HG03064 (cell line): ENCODE measurements around the gene EIF4E2.

Experiments used
- ATAC-seq: cut with Tn5 transposase; IDR thresholded peaks from one replicate; pipeline ENCODE4 v1.9.1; 2021; ENCODE audit warnings: low read depth; ENCODE audit not compliant: unreplicated experiment

Gene EIF4E2

DNA sequence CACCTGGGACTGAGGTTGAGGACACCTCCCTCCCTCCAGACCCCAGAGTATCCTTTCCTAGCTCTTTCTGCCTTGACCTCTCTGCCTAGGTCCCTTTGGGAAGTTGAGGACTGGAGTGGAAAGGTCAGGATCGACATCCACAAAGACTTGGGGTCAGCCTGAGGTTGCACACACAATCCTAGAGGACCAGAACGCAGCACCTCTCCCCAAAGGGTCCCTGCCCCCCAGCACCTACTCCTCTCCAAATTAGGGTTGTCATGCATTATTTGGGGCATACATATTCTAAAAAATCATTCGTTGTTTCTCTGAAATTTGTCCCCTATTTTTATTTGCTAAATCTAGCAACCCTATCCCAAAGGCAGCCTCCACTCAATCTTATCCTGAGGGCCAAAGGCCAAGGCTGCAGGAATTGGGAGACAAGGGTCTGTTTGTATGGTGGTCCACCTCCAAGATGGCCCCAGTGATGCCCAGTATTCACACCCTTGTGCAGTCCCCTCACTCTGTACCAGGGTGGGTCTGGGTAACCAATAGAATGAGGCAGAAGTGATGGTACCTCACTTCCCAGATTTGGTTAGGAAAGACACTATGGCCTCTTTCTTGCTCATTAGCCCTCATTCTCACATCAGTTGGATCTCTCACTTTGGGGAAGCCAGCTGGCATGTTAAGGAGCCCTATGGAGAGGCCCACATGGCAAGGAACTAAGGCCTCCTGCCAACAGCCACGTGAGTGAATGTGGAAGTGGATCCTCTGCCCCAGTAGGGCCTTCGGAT lies 14.5 kb upstream of the EIF4E2 start:
- no peak for ATAC-seq

GRCh38 chr2:232537079-232537478 lies 13.4 kb upstream of the EIF4E2 start:
- no peak for ATAC-seq

GRCh38 chr2:232537499-232537898 lies 13.0 kb upstream of the EIF4E2 start:
- ATAC-seq = no peak

DNA sequence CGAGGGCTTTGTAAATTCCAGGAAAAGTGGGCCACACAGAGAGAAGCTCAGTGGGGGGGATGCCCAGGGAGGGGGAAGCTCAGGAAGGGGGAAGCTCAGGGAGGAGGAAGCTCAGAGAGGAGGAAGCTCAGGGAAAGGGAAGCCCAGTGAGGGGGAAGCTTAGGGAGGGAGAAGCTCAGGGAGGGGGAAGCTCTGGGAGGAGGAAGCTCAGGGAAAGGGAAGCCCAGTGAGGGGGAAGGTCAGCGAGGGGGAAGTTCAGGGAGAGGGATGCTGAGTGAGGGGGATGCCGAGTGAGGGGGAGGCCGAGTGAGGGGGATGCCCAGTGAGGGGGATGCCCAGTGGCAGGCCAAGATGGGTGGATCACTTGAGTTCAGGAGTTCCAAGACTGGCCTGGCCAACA lies 11.8 kb upstream of the EIF4E2 start:
- no peak for ATAC-seq

GRCh38 chr2:232539298-232540231 lies 10.9 kb upstream of the EIF4E2 start, which contains the start of gene CHRNG:
TSS of gene CHRNG (plus strand) at chr2:232539692. CDS start at chr2:232539748, 56 bp downstream.
- no peak for ATAC-seq

GRCh38 chr2:232540441-232541041 lies 9.9 kb upstream of the EIF4E2 start:
- no peak for ATAC-seq

GRCh38 chr2:232541195-232541960 lies 9.1 kb upstream of the EIF4E2 start:
- ATAC-seq = no peak

- no peak for ATAC-seq
These were observed 8.4 kb upstream of the EIF4E2 start for GRCh38 chr2:232541961-232542714.

- no peak for ATAC-seq
These were observed 7.6 kb upstream of the EIF4E2 start for GRCh38 chr2:232542715-232543467.

GRCh38 chr2:232543491-232543890 lies 7.0 kb upstream of the EIF4E2 start:
- no peak for ATAC-seq

- no peak for ATAC-seq
These were observed 6.4 kb upstream of the EIF4E2 start for GRCh38 chr2:232543928-232544631.

GRCh38 chr2:232544674-232545073 lies 5.8 kb upstream of the EIF4E2 start:
- no peak for ATAC-seq

- ATAC-seq = no peak
These were observed 4.7 kb upstream of the EIF4E2 start for GRCh38 chr2:232545511-232546375.

GRCh38 chr2:232547991-232548390 lies 2.5 kb upstream of the EIF4E2 start:
- ATAC-seq = no peak

GRCh38 chr2:232549655-232550353 lies 685 bp upstream of the EIF4E2 start:
- no peak for ATAC-seq

- no peak for ATAC-seq
These were observed 755 bp downstream of the EIF4E2 start for GRCh38 chr2:232551250-232551638.

DNA sequence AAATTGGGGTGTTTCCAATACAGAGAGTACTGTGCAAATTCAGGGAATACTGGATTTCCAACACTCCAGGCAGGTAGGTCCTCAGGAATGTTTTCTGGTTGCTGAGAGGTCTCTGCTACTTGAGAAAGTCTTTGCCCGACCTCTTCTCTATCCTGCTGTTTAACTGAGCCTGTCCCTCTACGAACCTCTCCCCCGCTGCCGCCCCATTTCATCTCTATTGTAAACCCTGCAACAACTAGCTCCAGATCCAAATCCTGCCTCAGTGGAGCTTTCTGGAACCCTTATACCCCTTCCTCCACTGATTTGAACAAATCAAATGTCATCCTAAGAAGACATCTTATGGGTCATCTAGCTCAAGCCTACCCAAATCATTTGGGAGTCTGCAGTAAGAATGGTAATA lies 1.3 kb downstream of the EIF4E2 start:
- ATAC-seq = no peak
